ENCODE results near the gene CD52. TPM values are rescaled to one million over a fixed set of nuclear protein-coding genes. Genes with fewer than 3 reads are reported as not detected.
"Not testable (repeated sequence)": the region's sequence is repeated elsewhere in the genome, so short reads cannot be mapped to it uniquely, and the experiment has no call there.

CD52 gene
- total RNA-seq, 1 donor from 2014 or later, result 27.1 TPM

- no peak for DNase-seq (ENCODE audit: low spot score)
These were observed 33.7 kb upstream of the CD52 start for GRCh38 chr1:26283871-26284596.

- no peak for DNase-seq (ENCODE audit: low spot score)
These were observed 33.0 kb upstream of the CD52 start for GRCh38 chr1:26284597-26285347.

DNA sequence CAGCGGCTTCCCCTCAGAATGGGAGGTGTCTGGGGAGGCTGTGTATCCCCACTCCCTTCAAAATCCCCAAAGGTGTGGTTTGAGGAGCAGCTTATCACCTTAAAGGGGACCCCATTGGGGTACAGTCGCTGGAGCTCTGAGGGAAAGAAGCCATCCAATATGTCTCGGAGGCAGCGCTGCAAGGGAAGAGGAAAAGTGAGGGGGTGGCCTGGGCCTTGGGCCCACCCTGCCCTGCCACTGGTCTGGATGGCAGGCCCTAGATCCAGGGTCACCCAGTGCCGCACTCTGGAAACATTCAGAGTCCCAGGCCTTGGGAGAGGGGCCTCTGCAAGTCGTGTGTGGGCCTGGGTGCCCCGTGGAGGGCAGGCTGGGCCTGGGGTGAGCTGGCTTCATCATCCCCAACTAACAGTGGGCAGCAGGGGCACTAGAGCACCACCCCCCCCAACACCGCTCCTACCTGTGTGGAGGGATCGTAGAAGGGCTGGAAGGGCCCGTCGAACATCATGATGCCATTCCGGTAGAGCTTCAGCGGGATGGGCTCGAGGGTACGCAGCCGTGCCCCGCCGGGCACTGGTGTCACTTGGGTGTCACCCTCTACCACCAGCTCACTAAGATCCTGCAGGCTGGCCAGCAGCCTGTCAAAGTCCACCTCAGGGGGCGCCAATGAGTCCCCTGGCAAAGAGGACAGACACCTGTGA is 32.2 kb upstream of the CD52 start:
- DNase-seq (ENCODE audit: low spot score), result no peak

GRCh38 chr1:26286064-26286416 is 31.7 kb upstream of the CD52 start:
- DNase-seq (ENCODE audit: low spot score), result no peak

- no peak for DNase-seq (ENCODE audit: low spot score)
These were observed 30.6 kb upstream of the CD52 start for GRCh38 chr1:26287033-26287711.

GRCh38 chr1:26287811-26288210 is 29.9 kb upstream of the CD52 start:
- no peak for DNase-seq (ENCODE audit: low spot score)

DNA sequence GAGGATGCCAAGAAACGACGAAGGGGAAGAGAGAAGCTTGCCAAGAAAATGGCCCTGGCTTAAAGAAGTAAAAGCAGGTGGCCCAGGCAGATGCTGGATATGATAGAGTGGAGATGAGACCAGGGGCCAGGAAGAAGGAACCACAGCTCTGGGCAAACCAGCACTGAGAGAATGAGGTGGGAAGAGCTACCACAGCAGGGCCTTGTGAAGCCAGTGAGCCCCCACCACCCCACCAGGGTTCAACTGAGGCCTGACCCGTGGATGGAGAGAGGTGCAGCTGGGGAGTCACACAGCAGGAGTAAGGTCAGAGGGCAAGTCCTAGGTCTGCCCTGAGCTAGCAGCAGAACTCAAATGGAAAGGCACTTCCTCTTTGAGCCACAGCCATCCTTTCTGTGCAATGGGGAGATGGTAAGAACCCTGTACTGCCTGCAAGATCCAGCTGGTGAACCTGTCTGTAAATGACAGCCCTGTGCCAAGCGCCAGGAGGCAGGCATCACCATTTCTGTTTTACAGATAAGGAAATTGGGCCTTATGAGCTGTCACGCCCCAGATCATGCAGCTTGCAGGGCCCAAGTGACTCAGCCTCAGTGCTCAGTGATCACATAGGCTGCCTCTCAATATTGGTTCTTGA is 29.3 kb upstream of the CD52 start:
- no peak for DNase-seq (ENCODE audit: low spot score)

- no peak for DNase-seq (ENCODE audit: low spot score)
These were observed 28.3 kb upstream of the CD52 start for GRCh38 chr1:26289158-26290059.

GRCh38 chr1:26290122-26290881 is 27.5 kb upstream of the CD52 start:
- DNase-seq (ENCODE audit: low spot score), result no peak

- DNase-seq (ENCODE audit: low spot score), result no peak
These were observed 26.9 kb upstream of the CD52 start for GRCh38 chr1:26290882-26291261.

DNA sequence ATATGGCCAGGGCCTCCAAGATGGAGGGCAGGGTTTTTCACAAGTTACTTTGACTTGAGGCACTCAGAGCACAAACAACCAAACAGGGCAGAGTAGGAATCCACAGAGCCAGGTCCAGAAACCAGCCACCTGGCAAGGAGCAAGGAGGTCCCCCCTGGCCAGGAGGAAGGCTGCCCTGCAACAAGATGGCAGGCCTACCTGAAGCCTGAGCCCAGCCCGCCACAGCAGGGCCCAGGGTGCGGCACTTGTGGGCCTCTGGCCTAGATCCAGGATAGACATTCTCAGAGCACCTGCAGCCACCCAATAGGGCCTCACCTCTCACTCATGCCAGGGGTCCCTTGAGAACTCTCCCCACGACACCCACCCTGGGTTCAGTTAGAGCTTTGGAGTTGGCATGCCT is 26.3 kb upstream of the CD52 start:
- DNase-seq (ENCODE audit: low spot score), result no peak

DNA sequence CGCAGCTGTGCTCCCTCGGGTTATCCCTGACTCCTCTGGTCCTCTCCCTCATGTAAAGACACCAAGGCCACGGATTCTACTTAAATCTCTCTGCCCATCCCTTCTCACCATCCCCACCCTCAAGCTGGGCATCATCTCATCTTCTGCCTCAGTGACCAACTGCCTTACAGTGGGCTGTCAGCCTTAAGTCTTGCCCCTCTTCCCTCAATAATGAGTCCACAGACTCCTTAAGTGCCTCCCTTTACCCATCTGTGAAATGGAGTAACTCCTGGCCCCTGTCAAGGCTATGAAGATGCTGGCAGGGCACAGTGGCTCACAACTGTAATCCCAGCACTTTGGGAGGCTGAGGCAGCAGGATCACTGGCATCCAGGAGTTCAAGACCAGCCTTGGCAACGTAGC is 25.8 kb upstream of the CD52 start:
- no peak for DNase-seq (ENCODE audit: low spot score)

- not testable (repeated sequence) for DNase-seq (ENCODE audit: low spot score)
These were observed 25.0 kb upstream of the CD52 start for GRCh38 chr1:26292735-26293134.

GRCh38 chr1:26293911-26294463 is 23.8 kb upstream of the CD52 start:
- peak; percentile 80 for DNase-seq (ENCODE audit: low spot score)

DNA sequence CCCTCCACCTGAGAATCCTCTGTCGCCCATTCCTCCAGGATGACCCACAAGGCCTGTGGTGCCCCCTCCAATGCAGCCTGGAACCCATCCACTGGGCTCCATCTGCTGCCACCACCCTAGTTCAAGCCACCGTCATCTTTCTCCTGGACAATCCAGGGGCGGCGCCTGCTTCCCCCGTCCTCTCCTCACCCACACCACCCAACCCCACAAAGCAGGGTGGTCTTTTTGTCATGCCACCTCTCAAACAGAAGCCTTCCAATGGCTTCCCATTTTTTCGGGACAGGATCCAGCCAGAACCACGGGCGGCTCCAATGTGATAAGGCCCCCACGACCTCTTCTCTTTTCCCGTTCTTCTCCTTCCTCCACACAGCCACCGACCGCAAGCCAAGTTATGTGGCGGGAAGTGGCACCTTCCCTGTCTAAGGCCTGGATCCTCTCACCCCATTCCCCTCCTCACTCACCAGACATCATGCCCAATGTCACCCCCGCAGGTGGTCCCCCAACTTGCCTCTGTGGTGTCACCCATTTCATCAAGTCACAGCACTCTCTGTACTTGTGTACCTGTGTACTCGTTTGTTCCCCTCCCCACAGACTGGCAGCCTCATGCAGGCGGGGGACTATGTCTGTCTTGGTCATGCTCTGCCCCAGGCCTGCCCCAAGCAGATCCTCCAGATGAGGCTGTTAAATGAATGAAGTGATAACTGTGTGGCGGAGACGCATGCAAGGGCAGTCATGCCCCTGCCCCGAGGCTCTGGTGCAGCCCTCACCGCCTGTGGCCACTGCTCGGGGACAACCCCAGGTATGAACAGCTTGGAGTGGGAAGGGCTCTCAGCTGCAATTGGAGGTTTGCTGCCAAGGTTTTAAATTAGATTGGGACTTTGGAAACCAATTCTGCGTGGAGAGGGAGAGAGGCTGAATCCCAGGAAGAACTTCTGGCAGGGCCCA is 22.3 kb upstream of the CD52 start:
- no peak for DNase-seq (ENCODE audit: low spot score)

GRCh38 chr1:26296340-26297056 is 21.3 kb upstream of the CD52 start:
- DNase-seq (ENCODE audit: low spot score), result no peak

DNA sequence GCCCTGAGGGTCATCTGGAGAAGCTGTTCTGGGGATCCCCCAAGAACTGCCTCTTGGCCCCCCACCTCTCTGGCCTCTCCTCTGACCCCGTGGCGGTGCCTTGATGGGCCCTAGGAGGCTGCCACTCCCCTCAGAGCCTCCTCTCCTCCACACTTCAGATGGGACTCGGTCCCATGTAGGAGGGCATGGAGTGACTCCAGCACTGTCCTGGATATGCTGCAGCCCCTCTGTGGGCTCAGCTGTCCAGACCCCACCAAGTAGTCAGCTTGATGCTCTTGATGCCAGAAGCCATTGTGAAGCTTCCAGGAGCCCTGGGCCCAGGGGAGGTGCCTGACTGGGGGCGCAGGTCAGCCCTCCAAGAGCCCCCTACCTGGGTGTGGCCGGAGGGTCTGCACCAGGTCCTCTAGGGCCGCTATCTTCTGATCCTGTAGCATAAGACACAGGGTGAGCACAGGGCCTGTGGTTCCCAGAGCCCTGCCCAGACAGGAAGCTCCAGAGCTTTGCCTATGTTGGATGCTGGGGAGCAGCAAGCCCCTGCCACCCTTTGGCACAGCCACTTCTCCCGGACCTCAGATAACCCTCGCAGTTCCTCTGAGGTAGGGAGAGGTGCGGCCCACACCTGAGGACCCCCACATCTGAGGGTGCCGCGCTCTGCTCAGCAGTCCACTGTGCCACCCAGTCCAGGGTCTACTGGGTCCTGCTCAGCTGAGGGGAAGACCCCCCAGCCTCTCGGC is 20.5 kb upstream of the CD52 start:
- no peak for DNase-seq (ENCODE audit: low spot score)
